IMR-90 (cell line): ENCODE data around the gene ABCC10. TPM values are rescaled to one million over a fixed set of nuclear protein-coding genes. Genes with fewer than 3 reads are reported as not detected.

Source experiments
- ATAC-seq: fragments of 200-7000 bp; cut with Tn5 transposase; 2 replicates; pipeline ENCODE4 v1.9.1; 2020; ENCODE audit warnings: low read depth, mild to moderate bottlenecking, moderate library complexity
- BruUV-seq: library from RNA; stranded (reverse); fragments of 400-500 nt; replicated peaks from 2 replicates; lab custom pipeline; 2021; lab: Mats Ljungman, UMichigan
- CTCF ChIA-PET: fragments of 300-600 bp; formaldehyde crosslinking; extraction: SDS; loops from one replicate; lab custom pipeline; 2021; ENCODE audit warnings: antibody characterized with exemption; lab: Yijun Ruan, JAX
- POLR2A ChIA-PET: fragments of 300-600 bp; sonication (Branson Sonifier 250); formaldehyde crosslinking; loops from one replicate; lab custom pipeline; 2022; ENCODE audit warnings: antibody characterized with exemption; ENCODE audit not compliant: unreplicated experiment; lab: Charles Lee
- DNase-seq: peaks from one replicate; pipeline ENCODE4 v3.0.0; 2013
- H2AFZ ChIP-seq: replicated peaks from 2 replicates; pipeline ENCODE3; 2013; ENCODE audit warnings: low read length, mild to moderate bottlenecking; ENCODE audit not compliant: poor library complexity
- H2AK5ac ChIP-seq: 2 replicates; pipeline ENCODE4 v1.6.1; 2013; ENCODE audit warnings: low read depth, low read length, inconsistent platforms
- H2AK9ac ChIP-seq: replicated peaks from 2 replicates; pipeline ENCODE3; 2013; ENCODE audit warnings: mild to moderate bottlenecking, low read depth, low read length, moderate library complexity; ENCODE audit not compliant: poor library complexity
- H2BK120ac ChIP-seq: 2 replicates; pipeline ENCODE4 v1.6.1; 2013; ENCODE audit warnings: low read depth, low read length, inconsistent platforms
- H2BK15ac ChIP-seq: 3 replicates; pipeline ENCODE4 v1.6.1; 2013; ENCODE audit warnings: low read depth, low read length, inconsistent platforms
- H2BK20ac ChIP-seq: 2 replicates; pipeline ENCODE4 v1.6.1; 2013; ENCODE audit warnings: low read depth, mild to moderate bottlenecking, inconsistent platforms, low read length, moderate library complexity
- H2BK5ac ChIP-seq: 2 replicates; pipeline ENCODE4 v1.6.1; 2013; ENCODE audit warnings: mild to moderate bottlenecking, low read depth, low read length, inconsistent platforms; ENCODE audit not compliant: poor library complexity, severe bottlenecking
- H3K14ac ChIP-seq: replicated peaks from 2 replicates; pipeline ENCODE4 v1.6.1; 2013; ENCODE audit warnings: low read depth, low read length, inconsistent platforms
- H3K18ac ChIP-seq: 2 replicates; pipeline ENCODE4 v1.6.1; 2013; ENCODE audit warnings: low read depth, low read length, control low read depth
- H3K23ac ChIP-seq: 2 replicates; pipeline ENCODE4 v1.6.1; 2013; ENCODE audit warnings: low read depth, low read length, inconsistent platforms
- H3K27ac ChIP-seq: 2 replicates; pipeline ENCODE4 v1.5.1; 2013; ENCODE audit warnings: mild to moderate bottlenecking, control low read depth, low read length; ENCODE audit not compliant: insufficient read depth
- H3K27me3 ChIP-seq: 2 replicates; pipeline ENCODE4 v1.6.1; 2013; ENCODE audit warnings: low read length; ENCODE audit not compliant: control insufficient read depth, insufficient read depth
- H3K36me3 ChIP-seq: 2 replicates; pipeline ENCODE4 v1.6.1; 2013; ENCODE audit warnings: low read length, mixed read lengths; ENCODE audit not compliant: control insufficient read depth, insufficient read depth
- H3K4ac ChIP-seq: 2 replicates; pipeline ENCODE4 v1.6.1; 2013; ENCODE audit warnings: low read depth, low read length, inconsistent platforms
- H3K4me1 ChIP-seq: 2 replicates; pipeline ENCODE4 v1.6.1; 2013; ENCODE audit warnings: low read length, mixed read lengths; ENCODE audit not compliant: control insufficient read depth, insufficient read depth
- H3K4me2 ChIP-seq: 2 replicates; pipeline ENCODE4 v1.6.1; 2013; ENCODE audit warnings: low read depth, mild to moderate bottlenecking, control low read depth, low read length, moderate library complexity
- H3K4me3 ChIP-seq: 2 replicates; pipeline ENCODE4 v1.5.1; 2013; ENCODE audit warnings: low read depth, mild to moderate bottlenecking, control low read depth, low read length, moderate library complexity; ENCODE audit not compliant: insufficient read depth
- H3K56ac ChIP-seq: 2 replicates; pipeline ENCODE4 v1.6.1; 2013; ENCODE audit warnings: low read length, inconsistent platforms; ENCODE audit not compliant: insufficient read depth; ENCODE audit errors: extremely low read depth
- H3K79me1 ChIP-seq, 2 experiments: 2 replicates each; pipeline ENCODE4 v1.6.1; 2013; ENCODE audit warnings: low read length in 2 of 2, inconsistent platforms in 1 of 2, low read depth in 1 of 2
- H3K9ac ChIP-seq: 2 replicates; pipeline ENCODE4 v1.6.1; 2013; ENCODE audit warnings: low read depth, low read length, control low read depth
- H3K9me1 ChIP-seq: 2 replicates; pipeline ENCODE4 v1.6.1; 2013; ENCODE audit warnings: low read length, inconsistent platforms; ENCODE audit not compliant: insufficient read depth
- H3K9me3 ChIP-seq: 2 replicates; pipeline ENCODE4 v1.6.1; 2013; ENCODE audit warnings: low read length; ENCODE audit not compliant: control insufficient read depth, insufficient read depth
- H4K20me1 ChIP-seq: 2 replicates; pipeline ENCODE4 v1.6.1; 2013; ENCODE audit warnings: low read length, inconsistent platforms; ENCODE audit not compliant: insufficient read depth
- H4K5ac ChIP-seq: 2 replicates; pipeline ENCODE4 v1.6.1; 2013; ENCODE audit warnings: mild to moderate bottlenecking, low read depth, low read length, control low read depth
- H4K8ac ChIP-seq, 2 experiments: 2 replicates each; pipeline ENCODE4 v1.6.1; 2013; ENCODE audit warnings: low read depth in 2 of 2, low read length in 2 of 2, control low read depth in 1 of 2, inconsistent platforms in 1 of 2
- H4K91ac ChIP-seq: 2 replicates; pipeline ENCODE4 v1.6.1; 2013; ENCODE audit warnings: low read depth, low read length, inconsistent platforms; ENCODE audit not compliant: insufficient read depth
- MXI1 ChIP-seq: IDR thresholded peaks from 2 replicates; pipeline ENCODE4 v1.6.1; 2012; ENCODE audit warnings: low read depth, mild to moderate bottlenecking, low read length, moderate library complexity, borderline replicate concordance
- NFE2L2 ChIP-seq: fragments of 150-350 bp; IDR thresholded peaks from 2 replicates; pipeline ENCODE4 v1.6.1; 2016; ENCODE audit warnings: low read depth, mild to moderate bottlenecking, low read length
- WGBS, 2 experiments: methylation state at CpG; one replicate each; pipeline versions ENCODE4 v1.1.5 to v1.1.7; 2013; ENCODE audit warnings: missing lambda C conversion rate in 2 of 2; ENCODE audit not compliant: insufficient read length in 1 of 2; ENCODE audit errors: extremely low coverage in 2 of 2; 5-methylcytosine and 5-hydroxymethylcytosine counted together
- dilution Hi-C: fragments of 300-500 bp; cut with HindIII; formaldehyde crosslinking; loops from one replicate; pipeline ENCODE4 v1.14.3; 2018; ENCODE audit warnings: low sequenced_read_pairs; ENCODE audit not compliant: unreplicated experiment
- in situ Hi-C: fragments of 300-500 bp; cut with MboI; formaldehyde crosslinking; loops from 3 replicates; pipeline ENCODE4 v1.14.3; 2019; ENCODE audit warnings: low sequenced_read_pairs, inconsistent platforms, mixed read lengths
- intact Hi-C: fragments of 100-400 bp; cut with micrococcal nuclease; formaldehyde crosslinking; loops from 2 replicates; pipeline ENCODE4 v1.10.0; 2022
- polyA plus RNA-seq, 3 experiments: library from polyadenylated mRNA; depleted of rRNA; stranded (reverse); fragments of >200 nt; gene quantifications; 2 replicates each; pipeline ENCODE4 v1.2.3, GENCODE V29; 2012; ENCODE audit warnings: low replicate concordance in 1 of 3
- total RNA-seq: library from RNA; depleted of rRNA; stranded (reverse); fragments of >200 nt; gene quantifications from 2 replicates; pipeline ENCODE4 v1.2.3, GENCODE V29; 2012
- TF ChIP-seq, protein P1 (sequence below): fragments of 150-350 bp; IDR thresholded peaks from 2 replicates; pipeline ENCODE4 v1.6.1; 2016; ENCODE audit warnings: low read depth, mild to moderate bottlenecking, low read length, moderate library complexity, borderline replicate concordance

The ABCC10 gene
- total and polyA plus RNA-seq, 2 of the 4 experiments (the other 2 are of a cell fraction), result 7.0 to 26.3 TPM

DNA sequence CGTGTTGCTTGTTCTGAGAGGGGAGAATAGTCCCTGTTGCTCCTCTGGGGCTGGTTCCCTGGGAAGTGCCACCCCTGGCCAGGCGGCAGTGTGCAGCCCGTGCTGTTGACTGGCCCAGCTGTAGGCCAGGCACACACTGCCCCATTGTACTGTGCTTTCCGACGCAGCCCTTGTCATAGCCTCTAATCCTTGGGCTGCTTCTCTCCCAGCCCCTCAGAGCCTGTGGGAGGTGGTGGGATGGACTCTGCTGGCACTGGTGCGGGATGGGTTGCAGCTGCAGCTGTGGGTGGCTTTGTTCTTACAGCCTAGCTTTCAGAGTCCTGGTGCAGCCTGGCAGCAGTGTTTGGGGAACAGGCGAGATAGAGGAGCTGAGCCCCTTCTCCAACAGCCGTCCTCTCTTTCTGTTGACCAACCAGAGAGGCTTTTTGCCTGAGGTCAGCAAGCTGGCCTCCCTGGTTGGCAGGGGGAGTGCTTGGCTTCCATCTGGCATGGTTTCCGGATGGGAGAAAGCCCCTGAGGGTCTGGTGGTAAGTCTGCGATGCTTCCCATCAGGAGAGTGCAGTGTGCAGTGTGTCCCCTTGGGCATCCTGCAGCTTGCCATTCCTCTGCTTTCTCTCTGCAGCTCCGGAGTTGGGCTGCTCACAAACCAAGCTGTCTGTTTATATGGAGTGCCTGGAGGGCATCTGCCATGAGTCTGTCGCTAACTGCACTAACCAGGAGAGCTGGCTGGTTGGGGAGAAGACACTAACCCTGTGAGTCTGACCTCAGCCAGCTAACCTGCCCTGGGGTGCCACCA, 62.1 kb downstream of the ABCC10 start (continued):
- TF ChIP-seq MXI1, result no peak

DNA sequence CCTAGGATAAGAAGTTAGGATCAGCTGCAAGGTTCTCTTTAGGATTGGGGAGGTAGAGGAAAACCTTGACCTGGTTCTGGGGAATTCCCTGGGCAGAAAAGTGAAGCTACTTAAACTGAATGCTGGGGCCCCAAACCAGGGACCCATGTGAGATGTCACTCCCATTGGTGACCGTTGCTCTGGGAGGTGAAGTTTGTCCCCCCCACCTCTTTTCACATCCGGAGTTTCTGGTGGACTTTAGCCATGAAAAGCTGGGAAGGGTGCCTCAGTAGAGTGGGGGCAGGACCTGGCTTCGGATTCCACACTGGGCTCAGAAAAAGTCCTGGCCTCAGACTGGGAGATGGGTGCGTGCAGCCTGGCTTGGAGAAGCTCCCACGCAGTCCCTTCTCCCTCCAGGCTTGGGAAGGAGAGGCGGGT, 63.2 kb downstream of the ABCC10 start:
- POLR2A ChIA-PET, result no interaction called here
- no CpG with 5 or more reads among the region's 6 CpGs for WGBS, 2 experiments
- in situ Hi-C loops, result loop anchor here (5.0 to 10.0 kb wide), 2 partner anchors 46 to 233 kb away; no protein-coding TSS in a partner anchor

More for the DNA sequence above, 63.2 kb downstream of the ABCC10 start:
- H3K56ac ChIP-seq, result no peak overlapping the region
- no peak overlapping the region for H3K9ac ChIP-seq
- H3K4me1 ChIP-seq, result peaks cover 27% of the 10 kb centered on the region
- H3K14ac ChIP-seq, result no peak overlapping the region
- peaks cover 1% of the 10 kb centered on the region for H3K36me3 ChIP-seq
- intact Hi-C loops (no loop called here), dilution Hi-C loops (no loop called here)
- H3K79me1 ChIP-seq, result peaks cover 31 to 76% of the 10 kb centered on the region in 2 experiments
- no peak overlapping the region for H2BK15ac ChIP-seq
- no peaks in the 10 kb centered on the region for H3K27me3 ChIP-seq
- no peak overlapping the region for H2BK120ac ChIP-seq
- no peak overlapping the region for H4K8ac ChIP-seq
- CTCF ChIA-PET, result interaction anchor here (1.5 kb wide), 1 partner anchor 17 kb away, joined by 6 read pairs; no protein-coding TSS in a partner anchor
- H3K4me2 ChIP-seq, result no peak overlapping the region
- no peak overlapping the region for H2BK5ac ChIP-seq
- no peak overlapping the region for H2AFZ ChIP-seq
- no peak overlapping the region for H2AK5ac ChIP-seq
- BruUV-seq, result no TSS peak
- H2BK20ac ChIP-seq, result no peak overlapping the region
- ATAC-seq (no peak), DNase-seq (no peak)
- H3K4me3 ChIP-seq, result no peak overlapping the region
- H3K9me3 ChIP-seq, result no peaks in the 10 kb centered on the region
- peaks cover 22% of the 10 kb centered on the region; the same call in 1 of the 2 replicates for H4K20me1 ChIP-seq
- no peak overlapping the region for H3K23ac ChIP-seq
- no peak overlapping the region for H2AK9ac ChIP-seq
- no peak overlapping the region for H3K18ac ChIP-seq
- H4K91ac ChIP-seq, result no peak overlapping the region
- H4K5ac ChIP-seq, result no peak overlapping the region
- peaks cover 51% of the 10 kb centered on the region for H3K9me1 ChIP-seq
- TF ChIP-seq, protein P1, sequence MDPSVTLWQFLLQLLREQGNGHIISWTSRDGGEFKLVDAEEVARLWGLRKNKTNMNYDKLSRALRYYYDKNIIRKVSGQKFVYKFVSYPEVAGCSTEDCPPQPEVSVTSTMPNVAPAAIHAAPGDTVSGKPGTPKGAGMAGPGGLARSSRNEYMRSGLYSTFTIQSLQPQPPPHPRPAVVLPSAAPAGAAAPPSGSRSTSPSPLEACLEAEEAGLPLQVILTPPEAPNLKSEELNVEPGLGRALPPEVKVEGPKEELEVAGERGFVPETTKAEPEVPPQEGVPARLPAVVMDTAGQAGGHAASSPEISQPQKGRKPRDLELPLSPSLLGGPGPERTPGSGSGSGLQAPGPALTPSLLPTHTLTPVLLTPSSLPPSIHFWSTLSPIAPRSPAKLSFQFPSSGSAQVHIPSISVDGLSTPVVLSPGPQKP, result no peak
- no peak for TF ChIP-seq NFE2L2
- H3K27ac ChIP-seq, result no peak overlapping the region
- no peak overlapping the region for H3K4ac ChIP-seq
